GM21390 (cell line): ENCODE data around the gene TAX1BP3.

Experiments used
- ATAC-seq: cut with Tn5 transposase; IDR thresholded peaks from one replicate; pipeline ENCODE4 v1.9.1; 2021; ENCODE audit not compliant: unreplicated experiment

Gene TAX1BP3

DNA sequence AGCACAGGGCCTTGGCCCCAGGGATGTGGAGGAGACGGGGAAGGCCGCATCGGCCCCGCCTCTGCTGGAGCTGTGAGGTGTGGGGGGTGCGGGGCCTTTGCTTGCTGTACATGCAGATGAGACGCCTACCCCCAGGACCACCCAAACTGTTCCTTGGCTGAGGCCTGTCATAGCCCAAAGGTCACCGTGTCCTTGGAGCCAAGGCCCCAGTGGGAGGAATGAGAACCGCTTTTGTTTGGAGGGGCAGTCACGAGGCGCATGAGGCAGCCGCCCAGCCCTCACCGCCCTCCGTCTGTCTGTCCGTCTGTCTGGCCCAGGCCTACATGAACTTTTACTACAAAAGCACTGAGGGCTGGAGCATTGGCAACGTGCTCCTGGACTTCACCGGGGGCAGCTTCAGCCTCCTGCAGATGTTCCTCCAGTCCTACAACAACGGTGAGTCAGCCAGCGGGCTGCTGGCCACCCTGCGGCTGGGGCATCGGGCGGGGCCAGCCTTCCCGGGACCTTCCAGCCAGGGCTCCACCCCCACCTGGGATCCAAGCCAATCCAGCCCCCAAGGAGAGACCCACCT is 8.8 kb downstream of the TAX1BP3 start:
- no peak for ATAC-seq

DNA sequence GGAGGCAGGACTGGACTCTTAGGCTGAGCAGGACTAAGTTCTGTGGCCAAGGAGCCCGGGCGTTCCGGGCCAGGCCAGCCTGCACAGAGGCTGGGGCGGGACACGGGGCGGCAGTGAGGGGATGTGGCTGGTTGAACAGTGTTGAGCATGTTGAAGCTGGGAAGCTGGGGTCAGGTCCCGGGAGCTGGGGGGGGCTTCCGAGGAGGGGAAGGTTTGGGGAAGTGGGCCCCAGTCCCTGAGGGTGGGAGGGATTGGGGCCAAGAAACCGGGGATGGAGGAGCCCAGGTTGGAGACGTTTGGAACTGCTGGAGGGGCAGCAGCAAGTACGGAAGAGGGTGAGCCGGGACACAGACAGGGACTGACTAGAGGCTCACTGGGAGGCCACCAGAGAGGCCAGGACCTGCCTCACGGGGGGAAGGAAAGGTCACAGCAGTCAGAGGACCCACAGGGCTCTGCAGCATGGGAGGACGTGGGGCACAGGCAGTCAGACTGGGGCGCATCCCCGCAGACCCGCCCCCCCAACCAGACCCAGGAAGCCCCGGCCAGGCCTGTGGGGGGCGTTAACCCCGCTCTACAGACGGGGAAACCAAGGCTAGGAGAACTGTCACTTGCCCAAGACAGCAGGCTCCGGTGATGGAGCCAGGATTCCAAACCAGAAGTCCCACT is 9.5 kb downstream of the TAX1BP3 start:
- ATAC-seq: no peak

DNA sequence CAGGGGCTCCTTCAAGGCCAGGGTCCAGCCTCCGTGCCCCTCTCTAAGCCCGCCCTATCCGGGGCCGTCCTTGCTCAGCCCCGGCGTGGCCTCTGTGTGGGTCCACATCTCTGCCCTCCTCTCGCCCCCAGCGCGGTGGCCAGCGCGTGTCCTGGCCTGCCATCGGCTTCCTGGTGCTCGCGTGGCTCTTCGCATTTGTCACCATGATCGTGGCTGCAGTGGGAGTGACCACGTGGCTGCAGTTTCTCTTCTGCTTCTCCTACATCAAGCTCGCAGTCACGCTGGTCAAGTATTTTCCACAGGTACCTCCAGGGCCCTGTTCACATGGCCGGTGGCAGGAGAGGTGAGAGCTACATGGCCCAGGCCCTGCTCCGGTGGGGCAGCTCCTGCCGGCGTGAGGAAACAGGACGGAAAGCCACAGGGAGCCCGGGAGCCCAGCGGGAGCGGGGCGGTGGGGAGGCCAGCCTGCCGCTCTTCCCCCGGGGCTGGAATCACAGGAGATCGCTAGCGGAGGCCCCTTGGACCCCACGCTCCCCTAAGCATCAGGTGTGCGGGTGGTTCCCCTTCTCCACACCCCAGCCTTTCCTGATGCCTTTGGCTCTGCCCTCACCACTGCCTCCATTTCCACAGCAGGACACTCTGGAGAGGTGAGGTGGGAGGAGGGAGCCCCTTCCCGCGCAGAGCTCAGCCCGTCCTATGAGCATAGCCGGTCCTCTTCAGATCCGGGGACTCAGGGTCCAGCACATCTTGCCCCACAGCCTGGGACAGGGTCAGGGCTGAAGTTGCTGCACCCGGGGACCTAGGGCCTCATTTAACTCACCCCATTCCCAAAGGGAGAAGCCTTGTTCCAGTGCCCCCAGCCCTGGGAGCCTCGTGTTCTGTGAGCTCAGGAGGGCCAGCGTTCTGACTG is 10.2 kb downstream of the TAX1BP3 start:
- no peak for ATAC-seq

DNA sequence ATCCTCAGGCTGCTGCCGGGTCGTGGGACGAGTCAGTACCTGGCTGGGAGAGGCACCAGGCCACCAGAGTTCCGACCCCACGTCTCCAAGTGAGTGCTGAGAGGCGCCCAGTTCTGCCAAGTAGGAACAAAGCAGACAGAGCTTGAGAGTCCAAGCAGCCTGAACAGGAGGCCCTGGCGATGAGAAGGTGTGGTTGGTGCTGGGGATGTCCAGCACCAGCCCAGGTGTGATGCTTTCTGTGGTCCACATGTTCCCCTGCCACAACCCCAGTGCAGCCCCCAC is 10.8 kb downstream of the TAX1BP3 start:
- ATAC-seq: no peak

DNA sequence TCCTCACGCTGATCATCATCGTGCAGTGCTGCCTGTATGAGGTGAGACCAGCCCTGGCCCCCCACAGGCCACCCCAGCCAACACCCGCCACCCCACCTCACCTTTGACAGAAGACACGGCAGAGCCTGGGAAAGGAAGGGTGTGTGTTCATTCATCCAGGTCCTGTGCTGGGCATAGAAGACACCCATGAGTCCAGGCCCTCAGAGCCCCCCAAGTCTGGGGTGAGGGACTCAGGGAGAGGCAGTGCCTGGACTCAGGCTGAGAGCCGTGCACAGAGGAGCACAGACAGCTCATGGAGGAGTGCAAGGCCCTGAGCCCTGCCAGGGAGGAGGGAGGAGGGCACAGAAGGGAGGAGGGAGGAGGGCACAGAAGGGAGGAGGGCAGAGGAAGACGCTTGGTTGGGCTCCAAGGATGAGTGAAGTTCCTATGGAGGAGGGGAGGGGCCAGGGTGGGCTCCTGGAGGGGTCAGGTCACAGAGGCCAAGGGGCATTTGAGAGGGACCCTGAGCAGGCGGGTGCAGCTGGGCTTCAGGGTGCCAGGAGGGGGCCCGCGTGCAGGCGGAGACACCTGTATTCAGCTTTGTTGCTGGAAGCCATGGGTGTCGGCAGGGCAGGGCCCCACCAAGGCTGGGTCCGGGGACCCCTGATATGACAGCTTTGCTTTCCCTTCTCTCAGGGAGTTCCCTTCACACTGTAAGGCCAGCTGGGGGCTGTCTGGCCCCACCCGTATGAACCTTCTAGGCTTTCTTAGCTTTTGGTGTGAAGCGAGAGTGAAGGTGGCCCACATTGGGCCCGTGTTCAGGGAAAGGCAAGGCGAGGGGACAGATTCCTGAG is 11.4 kb downstream of the TAX1BP3 start:
- no peak for ATAC-seq

DNA sequence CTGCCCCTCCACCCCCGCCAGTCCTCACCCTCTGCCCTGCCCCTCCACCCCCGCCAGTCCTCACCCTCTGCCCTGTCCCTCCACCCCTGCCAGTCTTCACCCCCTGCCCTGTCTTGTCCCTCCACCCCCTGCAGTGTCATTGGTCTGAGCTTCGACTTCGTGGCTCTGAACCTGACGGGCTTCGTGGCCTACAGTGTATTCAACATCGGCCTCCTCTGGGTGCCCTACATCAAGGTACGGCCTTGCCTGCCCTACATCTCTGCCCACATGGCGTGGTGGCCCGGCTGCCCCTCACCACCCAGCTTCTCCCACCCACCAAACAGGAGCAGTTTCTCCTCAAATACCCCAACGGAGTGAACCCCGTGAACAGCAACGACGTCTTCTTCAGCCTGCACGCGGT is 12.0 kb downstream of the TAX1BP3 start:
- ATAC-seq: no peak

DNA sequence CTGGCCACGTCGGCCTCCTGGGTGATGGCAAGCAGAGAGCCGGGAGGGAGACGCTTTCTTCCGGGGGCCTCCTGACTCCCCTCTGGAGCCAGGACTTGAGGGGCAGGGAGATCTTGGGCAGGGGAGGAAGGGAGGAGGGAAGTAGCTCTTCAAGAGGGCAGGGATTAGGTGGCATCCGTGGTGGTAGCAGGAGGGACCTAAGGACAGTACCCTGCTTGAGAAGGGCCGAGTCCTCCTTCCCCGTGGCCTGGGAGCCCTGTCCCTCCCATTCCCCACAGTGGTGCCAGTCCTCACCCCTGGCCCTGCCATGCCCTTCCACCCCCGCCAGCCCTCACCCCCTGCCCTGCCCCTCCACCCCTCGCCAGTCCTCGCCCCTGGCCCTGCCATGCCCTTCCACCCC is 12.6 kb downstream of the TAX1BP3 start:
- no peak for ATAC-seq

DNA sequence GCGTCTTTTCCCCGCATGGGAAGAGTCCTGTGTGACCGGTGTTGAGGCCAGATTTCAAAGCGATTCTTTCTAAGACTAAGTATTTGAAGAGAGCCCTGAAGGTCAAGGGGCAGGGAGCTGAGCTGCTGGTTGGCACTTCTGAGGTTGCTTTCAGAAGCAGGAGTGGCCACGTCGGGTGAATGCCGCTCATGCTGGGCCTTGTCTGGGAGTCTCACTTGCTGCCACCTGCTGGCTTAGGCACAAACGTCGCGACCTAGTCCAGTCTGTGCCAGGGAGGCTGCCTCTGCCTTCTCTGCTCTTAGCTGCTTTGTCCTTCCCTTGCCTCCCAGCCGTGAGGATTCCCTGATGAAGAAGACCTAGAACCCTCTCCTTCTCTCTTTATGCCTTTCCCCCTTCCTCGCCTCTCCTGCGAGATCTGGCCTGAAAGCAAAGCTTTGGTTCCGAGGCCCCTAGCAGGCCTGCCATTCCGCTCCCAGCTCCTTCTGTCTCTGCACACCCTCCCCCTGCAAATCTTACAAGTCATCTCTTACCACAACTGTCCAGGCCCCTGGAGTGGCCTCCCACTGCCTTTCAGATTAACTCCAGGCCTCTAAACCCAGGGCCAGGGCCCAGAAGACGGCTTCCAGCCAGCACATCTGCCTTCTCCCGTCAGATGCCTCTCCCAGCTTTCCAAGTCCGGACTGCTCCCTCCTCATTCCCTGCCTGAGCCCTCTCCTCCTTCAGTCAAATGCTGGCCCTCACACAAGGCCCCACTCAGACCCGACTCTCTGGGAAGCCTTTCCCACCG is 20.4 kb downstream of the TAX1BP3 start:
- no peak for ATAC-seq

DNA sequence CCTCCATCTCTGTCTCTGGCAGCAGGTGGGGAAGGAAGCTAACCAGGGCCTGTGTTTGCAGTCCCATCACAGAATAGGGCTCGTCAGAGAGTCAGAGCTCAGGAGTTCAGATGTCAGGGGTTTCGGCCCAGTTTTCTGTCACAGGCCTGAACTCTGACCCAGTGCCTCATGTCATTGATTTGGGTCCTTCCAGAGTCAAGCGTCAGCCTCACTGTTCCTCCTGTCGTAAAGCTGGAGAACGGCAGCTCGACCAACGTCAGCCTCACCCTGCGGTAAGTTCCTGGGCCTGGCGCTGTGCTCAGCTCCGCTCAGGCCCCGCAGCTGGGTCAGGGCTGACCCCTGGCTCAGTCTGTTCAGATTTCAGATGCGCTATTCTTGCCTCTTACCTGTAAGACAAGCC is 21.1 kb downstream of the TAX1BP3 start:
- no peak for ATAC-seq

DNA sequence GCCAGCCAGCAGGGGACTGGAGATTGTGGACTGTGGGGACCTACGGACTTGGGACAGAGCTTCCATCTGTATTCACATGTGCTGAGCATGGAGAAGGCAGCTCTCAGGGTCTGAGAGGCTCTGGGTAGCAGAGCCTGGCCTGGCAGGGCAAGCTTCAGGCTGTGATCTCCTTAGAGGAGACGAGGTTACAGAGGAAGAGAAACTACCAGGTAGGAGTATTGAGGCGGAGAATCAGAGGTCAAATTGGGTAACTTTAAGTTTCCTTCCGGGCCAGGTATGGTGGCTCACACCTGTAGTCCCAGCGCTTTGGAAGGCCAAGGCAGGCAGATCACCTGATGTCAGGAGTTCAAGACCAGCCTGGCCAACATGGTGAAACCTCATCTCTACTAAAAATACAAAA is 23.1 kb downstream of the TAX1BP3 start:
- no peak for ATAC-seq

DNA sequence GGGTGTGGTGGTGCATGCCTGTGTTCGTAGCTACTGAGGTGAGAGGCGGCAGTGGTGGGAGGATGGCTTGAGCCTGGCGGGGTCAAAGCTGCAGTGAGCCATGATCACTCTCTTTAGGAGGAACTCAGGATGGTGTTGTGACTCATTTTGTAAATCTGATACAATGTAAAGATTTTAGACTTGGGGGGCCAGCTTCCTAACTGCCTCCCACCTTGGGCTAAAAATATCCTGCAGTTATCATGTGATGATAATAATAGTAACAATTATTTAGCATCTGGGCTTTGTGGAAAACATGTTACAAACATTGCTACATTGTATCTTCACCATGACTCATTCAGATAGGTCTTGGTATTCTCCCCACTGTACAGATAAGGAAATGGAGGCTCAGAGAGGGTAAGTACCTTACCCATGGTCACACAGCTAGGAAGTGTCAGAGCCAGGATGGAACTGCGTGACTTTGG is 24.5 kb downstream of the TAX1BP3 start:
- no peak for ATAC-seq

DNA sequence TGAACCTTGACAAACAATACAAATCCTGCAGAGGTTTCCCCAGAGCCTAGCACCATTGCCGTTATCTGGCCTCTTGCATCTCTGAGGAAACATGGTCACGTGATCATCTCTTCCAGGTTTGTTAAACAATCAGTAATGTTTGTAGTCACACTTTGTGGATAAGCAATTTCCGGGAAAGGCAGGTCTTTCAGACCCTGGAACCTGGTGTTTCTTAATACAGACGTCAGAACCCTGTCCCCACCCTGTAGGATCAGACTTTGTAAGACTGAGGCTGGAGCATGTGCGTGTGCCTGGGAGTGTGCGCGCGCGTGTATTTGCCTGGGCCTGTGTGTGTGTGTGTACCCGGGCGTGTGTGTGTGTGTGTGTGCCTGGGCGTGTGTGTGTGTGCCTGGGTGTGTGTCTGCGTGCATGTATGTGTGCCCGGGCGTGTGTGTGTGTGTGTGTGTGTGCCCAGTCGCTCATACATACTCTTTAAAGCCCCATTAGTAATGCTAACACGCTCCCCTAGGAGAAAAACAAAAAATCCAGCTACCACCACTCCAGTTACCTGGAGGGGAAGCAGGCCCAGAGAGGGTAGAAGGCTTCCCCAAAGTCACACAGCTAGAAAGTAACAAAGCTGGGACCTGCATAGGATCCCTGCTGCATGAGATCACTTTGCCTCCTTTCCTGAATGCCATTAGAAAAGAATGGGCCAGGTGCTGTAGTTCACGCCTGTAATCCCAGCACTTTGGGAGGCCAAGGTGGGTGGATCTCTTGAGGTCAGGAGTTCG is 26.5 kb downstream of the TAX1BP3 start:
- ATAC-seq: no peak

DNA sequence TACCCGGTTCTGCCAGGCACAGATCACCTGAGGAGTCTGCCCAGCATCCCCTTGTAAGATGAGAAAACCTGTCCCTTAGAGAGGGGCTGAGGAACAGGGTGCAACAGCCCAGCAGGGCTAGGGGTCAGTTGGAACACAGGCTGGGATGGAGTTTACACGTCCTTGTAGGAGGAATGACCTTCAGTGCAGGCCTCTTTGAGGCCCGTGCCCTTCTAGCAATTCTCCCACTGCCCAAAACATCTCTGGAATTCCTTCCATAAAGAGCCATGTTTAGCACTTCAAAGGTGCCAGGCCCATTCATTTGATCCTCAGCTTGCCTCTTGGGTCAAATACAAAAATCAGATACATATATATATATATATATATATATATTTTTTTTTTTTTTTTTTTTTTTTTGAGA is 27.4 kb downstream of the TAX1BP3 start:
- no peak for ATAC-seq

DNA sequence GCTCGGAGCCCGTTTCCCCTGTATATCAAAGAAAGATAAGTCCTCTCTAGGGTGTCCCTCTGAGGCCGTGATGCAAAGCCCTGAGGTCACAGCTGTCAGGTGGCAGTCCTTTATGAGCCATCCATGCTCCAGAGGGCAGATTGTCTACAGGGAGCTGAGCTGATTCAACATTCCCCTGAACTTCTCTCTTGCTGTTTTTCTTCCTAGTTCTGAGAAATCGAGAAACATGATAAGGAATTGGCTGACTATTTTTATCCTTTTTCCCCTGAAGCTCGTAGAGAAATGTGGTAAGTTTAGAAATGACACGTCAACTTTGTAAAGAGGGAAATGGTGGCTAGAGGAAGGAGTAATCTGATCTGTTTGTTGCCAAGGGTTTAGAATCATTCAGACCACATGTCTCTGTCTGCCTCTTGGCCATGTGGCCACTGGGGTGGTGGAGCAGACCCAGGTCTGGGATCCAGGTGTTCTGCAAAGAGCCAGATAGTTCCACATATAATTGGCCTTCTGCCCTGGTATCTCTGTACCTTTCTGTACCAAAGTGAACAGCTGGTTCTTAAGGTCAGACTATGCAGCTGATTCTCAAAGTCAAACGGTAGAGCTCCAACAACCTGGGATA is 28.3 kb downstream of the TAX1BP3 start:
- ATAC-seq: no peak

DNA sequence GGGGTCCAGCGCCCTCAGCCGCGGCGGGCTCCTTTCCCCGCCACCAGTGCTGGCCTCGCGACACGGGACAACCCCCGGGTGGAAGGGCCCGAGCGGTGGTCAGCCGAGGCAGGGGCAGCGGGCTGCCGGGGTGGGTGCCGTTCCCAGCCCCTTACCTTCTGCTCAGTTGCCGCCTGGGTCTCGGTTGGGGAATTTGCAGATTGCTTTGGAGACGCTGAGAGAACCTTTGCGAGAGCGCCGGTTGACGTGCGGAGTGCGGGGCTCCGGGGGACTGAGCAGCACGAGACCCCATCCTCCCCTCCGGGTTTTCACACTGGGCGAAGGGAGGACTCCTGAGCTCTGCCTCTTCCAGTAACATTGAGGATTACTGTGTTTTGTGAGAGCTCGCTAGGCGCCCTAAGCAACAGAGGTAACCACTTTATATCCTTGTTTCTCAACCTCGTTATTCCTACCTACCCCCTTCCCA is 31.4 kb downstream of the TAX1BP3 start:
- peak; percentile 2 for ATAC-seq

DNA sequence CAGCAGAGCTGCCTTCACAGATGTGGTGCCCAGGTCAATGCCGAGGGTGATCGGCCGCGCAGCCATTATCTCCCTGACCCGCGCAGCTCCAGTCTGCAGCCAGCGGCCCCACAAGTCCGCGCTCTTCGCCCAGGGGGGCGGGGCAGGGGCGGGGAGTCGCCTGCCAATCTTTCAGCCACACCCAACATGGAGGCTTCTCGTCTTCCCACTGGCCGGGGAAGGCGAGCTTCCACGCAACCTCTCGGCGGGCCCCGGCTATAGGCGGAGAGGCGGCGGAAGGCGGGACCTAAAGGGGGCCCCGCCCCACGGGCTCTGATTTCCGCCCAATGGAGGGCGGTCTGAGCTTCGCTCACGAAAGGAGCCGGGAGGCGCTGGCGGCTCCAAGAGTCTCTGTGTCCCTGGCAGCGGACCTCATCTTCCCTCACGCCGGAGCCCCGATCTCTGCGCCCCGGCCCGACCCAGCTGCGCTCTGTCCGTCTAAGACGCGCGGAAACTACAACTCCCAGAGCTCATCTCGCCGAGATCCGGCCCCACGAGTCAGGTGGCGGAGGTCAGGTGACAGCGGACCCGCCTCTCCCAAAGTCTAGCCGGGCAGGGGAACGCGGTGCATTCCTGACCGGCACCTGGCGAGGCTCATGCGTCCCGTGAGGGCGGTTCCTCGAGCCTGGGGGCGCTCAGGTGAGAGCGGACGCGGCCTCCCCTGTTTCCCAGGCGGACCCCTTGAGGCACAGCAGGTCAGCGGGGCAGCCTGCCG is 32.0 kb downstream of the TAX1BP3 start, which contains the start of the genes CTNS and SHPK:
Gene CTNS (plus strand): TSS at position 607 of the 754 bp plus-strand sequence. CDS start 3,447 bp downstream, outside the sequence.
Gene SHPK (minus strand): TSS at position 97 of the 754 bp plus-strand sequence. CDS start 31 bp downstream, at position 66.
- peak; percentile 92 for ATAC-seq

DNA sequence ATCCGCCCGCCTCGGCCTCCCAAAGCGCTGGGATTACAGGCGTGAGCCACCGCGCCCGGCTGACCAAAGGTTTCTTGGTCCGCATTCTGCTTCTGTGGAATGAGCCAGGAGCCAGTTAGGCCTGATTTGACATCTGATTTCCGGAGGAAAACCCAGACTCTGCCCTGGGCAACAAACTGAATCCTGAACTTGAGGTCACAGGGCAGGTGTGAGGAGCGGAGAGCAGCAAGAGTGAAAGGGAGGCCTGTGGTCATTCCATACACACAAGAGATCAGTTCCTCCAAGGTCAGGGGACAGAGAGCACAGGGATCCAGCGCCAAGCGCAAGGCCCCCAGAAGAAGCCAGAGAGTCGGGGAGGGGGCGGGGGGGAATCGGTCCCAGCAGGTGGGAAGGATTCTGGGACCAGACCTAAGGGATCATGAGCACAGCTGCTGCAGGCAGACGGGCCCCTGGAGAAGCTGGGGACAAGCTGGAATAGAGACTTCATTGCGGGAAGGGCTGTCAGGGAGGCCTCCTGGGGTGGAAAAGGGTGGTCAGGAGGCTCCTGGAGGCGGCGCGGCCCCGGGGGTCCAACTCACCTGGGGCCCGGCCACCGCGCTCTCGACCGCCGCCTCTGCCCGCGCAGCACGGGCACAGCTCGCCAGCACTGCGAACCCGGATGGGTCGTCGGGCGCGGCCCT is 32.8 kb downstream of the TAX1BP3 start:
- ATAC-seq: no peak

DNA sequence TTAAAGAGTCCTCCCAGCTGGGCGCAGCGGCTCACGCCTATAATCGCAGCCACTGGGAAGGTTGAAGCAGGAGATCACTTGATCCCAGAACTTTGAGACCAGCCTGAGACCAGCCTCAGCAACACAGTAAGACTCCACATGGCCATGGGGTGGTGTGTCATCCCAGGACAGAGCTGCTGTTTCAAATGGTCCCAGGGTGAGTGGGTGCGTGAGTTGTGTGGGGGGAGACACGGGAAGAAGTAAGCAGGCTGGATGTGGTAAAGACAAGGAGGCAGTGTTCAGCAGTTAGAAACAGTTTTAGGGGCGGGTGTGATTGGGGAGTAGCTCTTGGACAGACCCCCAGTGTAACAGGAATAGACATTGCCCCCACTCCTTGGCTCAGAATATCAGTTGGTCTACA is 36.1 kb downstream of the TAX1BP3 start:
- ATAC-seq: no peak
